ENCODE measurements around the gene RAB3C. TPM values are rescaled to one million over a fixed set of nuclear protein-coding genes. Genes with fewer than 3 reads are reported as not detected.

The RAB3C gene
- total RNA-seq, 1 donor from 2014 or later = not detected

DNA sequence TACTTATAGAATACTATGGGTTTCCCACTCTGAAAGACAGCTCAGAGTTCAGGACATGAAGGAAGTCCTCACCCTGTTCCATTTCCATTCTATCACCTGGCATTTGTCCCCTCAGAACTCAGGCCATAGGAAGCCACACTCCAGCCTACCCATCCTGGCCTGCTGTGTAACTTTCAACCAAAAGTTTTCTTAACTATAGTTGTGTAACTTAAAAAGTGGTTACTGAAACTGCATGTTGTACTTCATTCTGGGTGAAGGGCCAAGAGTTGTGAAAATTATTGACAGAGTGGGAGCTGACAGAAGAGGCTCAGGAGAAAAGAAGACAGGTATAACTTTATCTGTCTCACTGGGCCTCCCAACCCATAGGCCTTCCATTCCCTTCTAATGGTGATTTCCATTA lies 212.5 kb downstream of the RAB3C start:
- FAIRE-seq (no peak), DNase-seq (ENCODE audit: low read depth) (no peak)
- TF ChIP-seq, protein P1, sequence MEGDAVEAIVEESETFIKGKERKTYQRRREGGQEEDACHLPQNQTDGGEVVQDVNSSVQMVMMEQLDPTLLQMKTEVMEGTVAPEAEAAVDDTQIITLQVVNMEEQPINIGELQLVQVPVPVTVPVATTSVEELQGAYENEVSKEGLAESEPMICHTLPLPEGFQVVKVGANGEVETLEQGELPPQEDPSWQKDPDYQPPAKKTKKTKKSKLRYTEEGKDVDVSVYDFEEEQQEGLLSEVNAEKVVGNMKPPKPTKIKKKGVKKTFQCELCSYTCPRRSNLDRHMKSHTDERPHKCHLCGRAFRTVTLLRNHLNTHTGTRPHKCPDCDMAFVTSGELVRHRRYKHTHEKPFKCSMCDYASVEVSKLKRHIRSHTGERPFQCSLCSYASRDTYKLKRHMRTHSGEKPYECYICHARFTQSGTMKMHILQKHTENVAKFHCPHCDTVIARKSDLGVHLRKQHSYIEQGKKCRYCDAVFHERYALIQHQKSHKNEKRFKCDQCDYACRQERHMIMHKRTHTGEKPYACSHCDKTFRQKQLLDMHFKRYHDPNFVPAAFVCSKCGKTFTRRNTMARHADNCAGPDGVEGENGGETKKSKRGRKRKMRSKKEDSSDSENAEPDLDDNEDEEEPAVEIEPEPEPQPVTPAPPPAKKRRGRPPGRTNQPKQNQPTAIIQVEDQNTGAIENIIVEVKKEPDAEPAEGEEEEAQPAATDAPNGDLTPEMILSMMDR (IDR thresholded peaks at IDR 0.05; ENCODE audit: insufficient read depth, low read length, severe bottlenecking) = no peak
- H3K4me3 ChIP-seq (ENCODE audit: low read depth, low read length) = no peak overlapping the region
- no peaks in the 10 kb centered on the region for H3K36me3 ChIP-seq (ENCODE audit: control insufficient read depth, insufficient read depth, low read length)
- H3K27me3 ChIP-seq (ENCODE audit: control insufficient read depth, insufficient read depth, low read length) = no peaks in the 10 kb centered on the region

DNA sequence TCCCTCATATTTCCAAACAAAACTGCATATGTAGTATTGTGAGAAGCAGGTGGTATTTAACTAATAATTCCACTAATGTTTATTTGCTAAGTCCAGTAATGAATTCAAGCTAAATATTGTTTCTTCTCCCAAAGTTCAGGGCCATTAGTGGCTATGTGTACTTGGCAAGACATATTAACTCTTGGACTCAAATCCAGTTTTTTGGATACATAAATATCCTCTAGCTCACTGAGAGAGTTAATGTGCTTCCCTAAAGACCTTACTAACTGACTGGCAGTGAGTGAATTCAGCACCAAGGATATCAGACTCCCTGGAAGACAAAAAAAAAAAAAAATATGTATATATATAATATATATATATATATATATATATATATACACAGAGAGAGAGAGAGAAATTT lies 214.1 kb downstream of the RAB3C start:
- no peaks in the 10 kb centered on the region for H3K27me3 ChIP-seq (ENCODE audit: control insufficient read depth, insufficient read depth, low read length)
- no peak for DNase-seq (ENCODE audit: low read depth)
- no peaks in the 10 kb centered on the region for H3K36me3 ChIP-seq (ENCODE audit: control insufficient read depth, insufficient read depth, low read length)
- no peak for FAIRE-seq
- TF ChIP-seq, protein P1 (IDR thresholded peaks at IDR 0.05; ENCODE audit: insufficient read depth, low read length, severe bottlenecking) = no peak
- no peak overlapping the region for H3K4me3 ChIP-seq (ENCODE audit: low read depth, low read length)

DNA sequence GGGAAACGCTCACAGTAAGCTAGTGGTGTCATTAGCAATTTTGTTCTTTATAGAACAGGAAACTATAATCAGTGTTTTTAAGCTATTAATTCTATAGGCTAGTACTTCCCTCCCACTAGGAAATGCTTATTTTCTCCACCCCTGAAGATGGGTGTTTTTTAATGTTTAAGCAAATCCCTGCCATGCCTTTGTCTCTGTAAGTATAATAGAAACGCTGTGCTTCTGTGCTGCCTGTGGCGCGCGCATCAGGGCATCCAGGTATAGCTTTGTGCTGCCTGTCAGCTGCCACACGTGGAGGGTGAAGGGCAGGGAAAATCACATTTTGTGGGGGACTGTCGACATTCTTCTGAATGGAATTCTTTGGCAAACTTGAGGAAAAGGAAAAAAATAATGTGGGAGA lies 217.5 kb downstream of the RAB3C start:
- no peak for DNase-seq (ENCODE audit: low read depth)
- Histone ChIP-seq H3K27me3 (ENCODE audit: control insufficient read depth, insufficient read depth, low read length) (no peaks in the 10 kb centered on the region), H3K36me3 (ENCODE audit: control insufficient read depth, insufficient read depth, low read length) (no peaks in the 10 kb centered on the region), H3K4me3 (ENCODE audit: low read depth, low read length) (no peak overlapping the region)
- TF ChIP-seq, protein P1 (IDR thresholded peaks at IDR 0.05; ENCODE audit: insufficient read depth, low read length, severe bottlenecking) = no peak
- FAIRE-seq = no peak

DNA sequence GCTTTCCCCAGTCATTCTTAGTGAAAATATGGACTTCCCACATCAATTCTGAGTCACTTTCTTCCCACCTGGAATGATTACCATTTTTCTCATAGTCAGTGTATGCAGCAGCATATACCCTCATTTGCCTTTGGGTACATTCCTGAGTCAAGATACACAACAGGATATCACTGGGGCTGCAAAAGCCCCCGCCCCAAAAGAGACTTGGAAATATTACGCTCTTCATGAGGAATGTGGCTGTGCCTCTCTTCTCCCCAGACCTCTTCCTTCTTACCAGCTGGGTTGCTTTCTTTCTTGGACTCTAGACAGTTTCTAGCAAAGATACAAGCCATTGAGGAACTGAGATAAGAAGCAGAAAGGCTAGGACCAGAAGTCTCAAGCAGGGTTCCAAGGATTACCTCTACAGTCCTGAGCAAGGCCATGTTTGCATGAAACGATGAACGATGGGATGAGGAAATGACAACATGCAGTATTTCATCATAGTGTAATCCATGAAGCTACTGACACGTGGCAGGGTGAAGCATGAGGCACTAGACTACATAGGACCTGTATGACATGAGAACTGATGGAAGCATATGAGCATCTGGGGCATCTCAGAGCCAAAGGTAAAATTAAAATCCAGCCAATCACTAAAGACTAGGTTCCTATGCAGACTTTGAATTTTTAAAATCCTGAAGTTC lies 218.1 kb downstream of the RAB3C start:
- FAIRE-seq = peak; percentile 43
- no peak overlapping the region for H3K4me3 ChIP-seq (ENCODE audit: low read depth, low read length)
- no peaks in the 10 kb centered on the region for H3K27me3 ChIP-seq (ENCODE audit: control insufficient read depth, insufficient read depth, low read length)
- DNase-seq (ENCODE audit: low read depth) = no peak
- TF ChIP-seq, protein P1 (IDR thresholded peaks at IDR 0.05; ENCODE audit: insufficient read depth, low read length, severe bottlenecking) = no peak
- H3K36me3 ChIP-seq (ENCODE audit: control insufficient read depth, insufficient read depth, low read length) = no peaks in the 10 kb centered on the region

DNA sequence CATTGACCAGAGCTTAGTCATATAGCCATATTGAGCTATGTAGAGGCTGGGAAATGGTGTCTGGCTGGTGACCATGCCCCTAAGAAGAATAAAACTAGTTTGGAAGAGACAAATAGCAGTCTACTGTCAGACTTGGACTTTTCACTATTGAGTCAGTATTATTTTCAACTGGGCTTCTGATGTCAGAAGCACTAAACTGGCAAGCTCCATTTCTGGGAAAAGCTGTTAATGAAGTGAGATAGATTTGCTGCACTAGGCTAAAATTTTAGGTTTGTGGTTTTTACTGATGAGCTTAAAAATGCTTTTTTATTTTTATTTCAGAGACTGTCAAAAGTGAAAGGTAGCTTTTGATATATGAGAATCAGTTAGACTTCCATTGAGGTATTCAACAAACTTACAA lies 220.2 kb downstream of the RAB3C start:
- DNase-seq (ENCODE audit: low read depth) (no peak), FAIRE-seq (no peak)
- H3K4me3 ChIP-seq (ENCODE audit: low read depth, low read length) = no peak overlapping the region
- no peaks in the 10 kb centered on the region for H3K27me3 ChIP-seq (ENCODE audit: control insufficient read depth, insufficient read depth, low read length)
- TF ChIP-seq, protein P1 (IDR thresholded peaks at IDR 0.05; ENCODE audit: insufficient read depth, low read length, severe bottlenecking) = no peak
- no peaks in the 10 kb centered on the region for H3K36me3 ChIP-seq (ENCODE audit: control insufficient read depth, insufficient read depth, low read length)

DNA sequence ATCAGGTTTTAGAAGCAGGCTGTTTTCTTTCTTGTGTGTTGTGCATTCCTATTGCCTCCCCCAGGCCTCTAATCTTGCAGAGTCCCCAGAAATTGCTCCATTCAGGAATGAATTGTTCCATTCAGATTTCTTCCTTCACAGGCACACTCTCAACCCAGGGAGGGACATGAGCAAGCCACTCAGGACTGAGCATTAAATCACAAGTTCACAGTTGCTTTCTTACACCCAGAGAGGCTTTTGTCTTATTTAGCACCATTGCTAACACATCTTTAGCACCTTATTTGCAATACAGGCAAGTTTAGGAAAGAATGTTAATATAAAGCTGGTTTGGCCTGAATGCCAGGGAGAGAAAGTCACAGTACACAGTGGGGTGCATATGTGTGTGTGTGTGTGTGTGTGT lies 221.4 kb downstream of the RAB3C start:
- Histone ChIP-seq H3K27me3 (ENCODE audit: control insufficient read depth, insufficient read depth, low read length) (no peaks in the 10 kb centered on the region), H3K36me3 (ENCODE audit: control insufficient read depth, insufficient read depth, low read length) (no peaks in the 10 kb centered on the region), H3K4me3 (ENCODE audit: low read depth, low read length) (no peak overlapping the region)
- FAIRE-seq (no peak), DNase-seq (ENCODE audit: low read depth) (no peak)
- TF ChIP-seq, protein P1 (IDR thresholded peaks at IDR 0.05; ENCODE audit: insufficient read depth, low read length, severe bottlenecking) = no peak
